ENCODE data around the gene MEIS2. TPM values are rescaled to one million over a fixed set of nuclear protein-coding genes. Genes with fewer than 3 reads are reported as not detected.

Gene MEIS2
- total RNA-seq, 1 experiment from 2014 or later: 9.3 TPM

DNA sequence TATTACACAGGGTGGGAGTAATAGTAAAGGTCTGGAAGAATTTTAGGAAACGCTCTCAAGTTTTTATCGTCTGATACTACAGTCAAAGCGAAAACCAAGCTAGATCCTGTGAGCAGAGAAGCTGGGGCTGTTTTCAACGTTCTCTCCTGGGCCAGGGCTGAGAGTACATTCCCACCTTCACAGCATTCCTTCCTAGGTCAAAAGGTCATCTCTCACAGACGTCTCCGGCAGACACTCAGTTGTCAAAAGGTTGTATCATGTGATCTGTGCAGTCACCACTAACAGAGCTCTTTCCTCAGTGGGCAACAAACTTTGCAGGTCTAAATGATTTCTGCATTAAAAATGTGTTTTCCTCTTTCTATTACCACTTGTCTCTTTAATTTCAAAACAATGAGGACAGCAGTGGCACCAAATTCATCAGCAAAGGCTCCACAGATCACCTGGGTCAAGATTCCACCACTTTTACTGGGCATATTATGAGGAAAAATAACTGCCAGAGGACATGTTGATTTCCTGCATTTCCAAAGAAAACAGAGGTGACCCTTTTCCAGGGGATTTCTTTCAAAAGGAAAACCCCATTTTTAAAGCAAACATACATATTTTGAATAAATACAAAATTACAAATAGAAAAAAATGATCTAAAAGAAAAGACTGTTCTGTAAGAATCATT is 41.9 kb downstream of the MEIS2 start:
- Histone ChIP-seq H3K4me3 (ENCODE audit: low read depth, low read length, poor library complexity, severe bottlenecking) (no peak overlapping the region), H3K4me1 (ENCODE audit: insufficient read depth, low read length, poor library complexity, severe bottlenecking) (peaks cover 10% of the 10 kb centered on the region), H3K27me3 (replicated peaks; ENCODE audit: insufficient read depth, low read depth, low read length, poor library complexity) (no peaks in the 10 kb centered on the region), H3K36me3 (ENCODE audit: insufficient read depth, low read length, poor library complexity, severe bottlenecking) (no peaks in the 10 kb centered on the region), H3K9me3 (ENCODE audit: low read depth, low read length, poor library complexity, severe bottlenecking) (no peaks in the 10 kb centered on the region), H3K27ac (ENCODE audit: low read depth, low read length, poor library complexity, severe bottlenecking) (no peak overlapping the region)
- ChIA-PET CTCF (no interaction called here), POLR2A (ENCODE audit: low non-redundant PET) (no interaction called here)
- intact Hi-C loops (cut with micrococcal nuclease; ENCODE audit: unreplicated experiment): no loop called here
- DNase-seq (ENCODE audit: low spot score): no peak
- TF ChIP-seq, protein P1, sequence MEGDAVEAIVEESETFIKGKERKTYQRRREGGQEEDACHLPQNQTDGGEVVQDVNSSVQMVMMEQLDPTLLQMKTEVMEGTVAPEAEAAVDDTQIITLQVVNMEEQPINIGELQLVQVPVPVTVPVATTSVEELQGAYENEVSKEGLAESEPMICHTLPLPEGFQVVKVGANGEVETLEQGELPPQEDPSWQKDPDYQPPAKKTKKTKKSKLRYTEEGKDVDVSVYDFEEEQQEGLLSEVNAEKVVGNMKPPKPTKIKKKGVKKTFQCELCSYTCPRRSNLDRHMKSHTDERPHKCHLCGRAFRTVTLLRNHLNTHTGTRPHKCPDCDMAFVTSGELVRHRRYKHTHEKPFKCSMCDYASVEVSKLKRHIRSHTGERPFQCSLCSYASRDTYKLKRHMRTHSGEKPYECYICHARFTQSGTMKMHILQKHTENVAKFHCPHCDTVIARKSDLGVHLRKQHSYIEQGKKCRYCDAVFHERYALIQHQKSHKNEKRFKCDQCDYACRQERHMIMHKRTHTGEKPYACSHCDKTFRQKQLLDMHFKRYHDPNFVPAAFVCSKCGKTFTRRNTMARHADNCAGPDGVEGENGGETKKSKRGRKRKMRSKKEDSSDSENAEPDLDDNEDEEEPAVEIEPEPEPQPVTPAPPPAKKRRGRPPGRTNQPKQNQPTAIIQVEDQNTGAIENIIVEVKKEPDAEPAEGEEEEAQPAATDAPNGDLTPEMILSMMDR (conservative IDR thresholded peaks at IDR 0.05; ENCODE audit: low read depth, low read length): no peak
- TF ChIP-seq EZH2 (IDR thresholded peaks at IDR 0.05; ENCODE audit: borderline replicate concordance, low read depth, low read length, poor library complexity, severe bottlenecking): no peak
- no TSS peak for BruUV-seq (replicated peaks)

GRCh38 chr15:37057831-37058230 is 42.5 kb downstream of the MEIS2 start:
- TF ChIP-seq, protein P1 (conservative IDR thresholded peaks at IDR 0.05; ENCODE audit: low read depth, low read length): no peak
- TF ChIP-seq EZH2 (IDR thresholded peaks at IDR 0.05; ENCODE audit: borderline replicate concordance, low read depth, low read length, poor library complexity, severe bottlenecking): no peak
- ChIA-PET POLR2A (ENCODE audit: low non-redundant PET) (interaction anchor here (0.6 kb wide), 1 partner anchor 137 kb away, joined by 4 read pairs; no protein-coding TSS in a partner anchor), CTCF (no interaction called here)
- intact Hi-C loops (cut with micrococcal nuclease; ENCODE audit: unreplicated experiment): no loop called here
- Histone ChIP-seq H3K27ac (ENCODE audit: low read depth, low read length, poor library complexity, severe bottlenecking) (no peak overlapping the region), H3K27me3 (replicated peaks; ENCODE audit: insufficient read depth, low read depth, low read length, poor library complexity) (no peaks in the 10 kb centered on the region), H3K9me3 (ENCODE audit: low read depth, low read length, poor library complexity, severe bottlenecking) (no peaks in the 10 kb centered on the region), H3K36me3 (ENCODE audit: insufficient read depth, low read length, poor library complexity, severe bottlenecking) (no peaks in the 10 kb centered on the region), H3K4me1 (ENCODE audit: insufficient read depth, low read length, poor library complexity, severe bottlenecking) (peaks cover 10% of the 10 kb centered on the region), H3K4me3 (ENCODE audit: low read depth, low read length, poor library complexity, severe bottlenecking) (no peak overlapping the region)
- no TSS peak for BruUV-seq (replicated peaks)
- no peak for DNase-seq (ENCODE audit: low spot score)

GRCh38 chr15:37057256-37057655 is 43.1 kb downstream of the MEIS2 start:
- H3K36me3 ChIP-seq (ENCODE audit: insufficient read depth, low read length, poor library complexity, severe bottlenecking): no peaks in the 10 kb centered on the region
- no peaks in the 10 kb centered on the region for H3K9me3 ChIP-seq (ENCODE audit: low read depth, low read length, poor library complexity, severe bottlenecking)
- no peak overlapping the region for H3K4me3 ChIP-seq (ENCODE audit: low read depth, low read length, poor library complexity, severe bottlenecking)
- CTCF ChIA-PET: no interaction called here
- DNase-seq (ENCODE audit: low spot score): no peak
- H3K27ac ChIP-seq (ENCODE audit: low read depth, low read length, poor library complexity, severe bottlenecking): no peak overlapping the region
- peaks cover 10% of the 10 kb centered on the region for H3K4me1 ChIP-seq (ENCODE audit: insufficient read depth, low read length, poor library complexity, severe bottlenecking)
- no TSS peak for BruUV-seq (replicated peaks)
- H3K27me3 ChIP-seq (replicated peaks; ENCODE audit: insufficient read depth, low read depth, low read length, poor library complexity): no peaks in the 10 kb centered on the region
- TF ChIP-seq EZH2 (IDR thresholded peaks at IDR 0.05; ENCODE audit: borderline replicate concordance, low read depth, low read length, poor library complexity, severe bottlenecking): no peak
- TF ChIP-seq, protein P1 (conservative IDR thresholded peaks at IDR 0.05; ENCODE audit: low read depth, low read length): no peak
- POLR2A ChIA-PET (ENCODE audit: low non-redundant PET): interaction anchor here (0.6 kb wide), 1 partner anchor 136 kb away, joined by 4 read pairs; no protein-coding TSS in a partner anchor
- intact Hi-C loops (cut with micrococcal nuclease; ENCODE audit: unreplicated experiment): no loop called here

Measured in A673 (cell line).